Thymus (tissue), 11 donors: ENCODE measurements around the gene SPON2. TPM values are rescaled to one million over a fixed set of nuclear protein-coding genes. Genes with fewer than 3 reads are reported as not detected.

Source experiments
- DNase-seq, 9 donors: peaks; one replicate each; pipeline ENCODE4 v3.0.0-alpha.2; 2013; ENCODE audit warnings: low spot score in 9 of 9, low read depth in 6 of 9, missing footprints in 1 of 9
- H3K27ac ChIP-seq, 2 donors: one replicate each; pipeline ENCODE4 v1.5.1; 2013; ENCODE audit warnings: control low read depth in 1 of 2, low read depth in 1 of 2, low read length in 1 of 2, mild to moderate bottlenecking in 1 of 2, moderate library complexity in 1 of 2
- H3K27me3 ChIP-seq, 2 donors: one replicate each; pipeline ENCODE4 v1.5.1; 2013; ENCODE audit warnings: low read length in 1 of 2; ENCODE audit not compliant: control insufficient read depth in 2 of 2, insufficient read depth in 1 of 2
- H3K36me3 ChIP-seq, 2 donors: one replicate each; pipeline ENCODE4 v1.5.1; 2013; ENCODE audit warnings: low read length in 1 of 2, mild to moderate bottlenecking in 1 of 2, moderate library complexity in 1 of 2; ENCODE audit not compliant: control insufficient read depth in 2 of 2, insufficient read depth in 2 of 2
- H3K4me1 ChIP-seq, 2 donors: one replicate each; pipeline ENCODE4 v1.5.1; 2013; ENCODE audit warnings: low read length in 2 of 2; ENCODE audit not compliant: control insufficient read depth in 2 of 2, insufficient read depth in 2 of 2
- H3K4me3 ChIP-seq, 2 donors: one replicate each; pipeline ENCODE4 v1.5.1; 2013; ENCODE audit warnings: low read length in 2 of 2, control low read depth in 1 of 2, mild to moderate bottlenecking in 1 of 2
- H3K9me3 ChIP-seq, 2 donors: one replicate each; pipeline ENCODE4 v1.5.1; 2013; ENCODE audit warnings: low read length in 1 of 2, mild to moderate bottlenecking in 1 of 2; ENCODE audit not compliant: control insufficient read depth in 2 of 2, insufficient read depth in 1 of 2
- WGBS: extraction: QIAGEN DNeasy Blood & Tissue Kit; methylation state at CpG from one replicate; pipeline ENCODE4 v1.1.7; 2013; 5-methylcytosine and 5-hydroxymethylcytosine counted together
- polyA plus RNA-seq: library from polyadenylated mRNA; stranded (reverse); fragments of 200-250 nt; gene quantifications from one replicate; pipeline ENCODE4 v1.2.3, GENCODE V29; 2013
- total RNA-seq: library from RNA; stranded (reverse); fragments of 120-200 nt; gene quantifications from one replicate; pipeline ENCODE4 v1.2.4, GENCODE V29; 2013
- donor health status: healthy.

The SPON2 gene
- total and polyA plus RNA-seq, 2 donors: 5.3 to 48.2 TPM

GRCh38 chr4:1215141-1216075 is 43.0 kb upstream of the SPON2 start:
- 95% methylated on average over 31 of the region's 31 CpGs for WGBS
- Histone ChIP-seq H3K9me3 (peaks cover 0 to 5% of the 10 kb centered on the region in 2 donors), H3K27me3 (no peaks in the 10 kb centered on the region), H3K27ac (peak overlapping the region in 1 of 2 donors; percentile 20), H3K4me1 (peaks cover 8 to 32% of the 10 kb centered on the region in 2 donors), H3K4me3 (no peak overlapping the region), H3K36me3 (peaks cover 61 to 77% of the 10 kb centered on the region in 2 donors)
- DNase-seq: no peak

GRCh38 chr4:1214101-1215095 is 42.0 kb upstream of the SPON2 start:
- 97% methylated on average over 48 of the region's 48 CpGs for WGBS
- DNase-seq: no peak
- H3K27me3 ChIP-seq: no peaks in the 10 kb centered on the region
- peaks cover 67 to 80% of the 10 kb centered on the region in 2 donors for H3K36me3 ChIP-seq
- peaks cover 0 to 5% of the 10 kb centered on the region in 2 donors for H3K9me3 ChIP-seq
- peak overlapping the region in 1 of 2 donors; percentile 38 for H3K27ac ChIP-seq
- H3K4me3 ChIP-seq: no peak overlapping the region
- H3K4me1 ChIP-seq: peaks cover 8 to 29% of the 10 kb centered on the region in 2 donors

GRCh38 chr4:1213336-1213995 is 41.1 kb upstream of the SPON2 start:
- H3K36me3 ChIP-seq: peaks cover 69 to 77% of the 10 kb centered on the region in 2 donors
- H3K27me3 ChIP-seq: no peaks in the 10 kb centered on the region
- 98% methylated on average over 20 of the region's 20 CpGs for WGBS
- no peak overlapping the region for H3K27ac ChIP-seq
- H3K4me3 ChIP-seq: no peak overlapping the region
- no peak for DNase-seq
- H3K9me3 ChIP-seq: peaks cover 0 to 5% of the 10 kb centered on the region in 2 donors
- peaks cover 8 to 31% of the 10 kb centered on the region in 2 donors for H3K4me1 ChIP-seq

GRCh38 chr4:1212546-1213335 is 40.4 kb upstream of the SPON2 start:
- 98% methylated on average over 20 of the region's 20 CpGs for WGBS
- Histone ChIP-seq H3K9me3 (peaks cover 0 to 5% of the 10 kb centered on the region in 2 donors), H3K36me3 (peaks cover 72 to 76% of the 10 kb centered on the region in 2 donors), H3K4me3 (no peak overlapping the region), H3K27ac (no peak overlapping the region), H3K27me3 (no peaks in the 10 kb centered on the region), H3K4me1 (peaks cover 8 to 30% of the 10 kb centered on the region in 2 donors)
- DNase-seq: no peak

- peaks cover 0 to 5% of the 10 kb centered on the region in 2 donors for H3K9me3 ChIP-seq
- WGBS: 97% methylated on average over 34 of the region's 34 CpGs
- no peaks in the 10 kb centered on the region for H3K27me3 ChIP-seq
- peaks cover 71 to 72% of the 10 kb centered on the region in 2 donors for H3K36me3 ChIP-seq
- H3K4me3 ChIP-seq: no peak overlapping the region
- no peak for DNase-seq
- peaks cover 3 to 22% of the 10 kb centered on the region in 2 donors for H3K4me1 ChIP-seq
- H3K27ac ChIP-seq: no peak overlapping the region
These were observed 39.6 kb upstream of the SPON2 start for GRCh38 chr4:1211891-1212545.

- peaks cover 0 to 16% of the 10 kb centered on the region in 2 donors for H3K4me1 ChIP-seq
- peaks cover 69 to 71% of the 10 kb centered on the region in 2 donors for H3K36me3 ChIP-seq
- no peak for DNase-seq
- H3K27ac ChIP-seq: no peak overlapping the region
- no peaks in the 10 kb centered on the region for H3K27me3 ChIP-seq
- no peak overlapping the region for H3K4me3 ChIP-seq
- peaks cover 0 to 5% of the 10 kb centered on the region in 2 donors for H3K9me3 ChIP-seq
- 98% methylated on average over 13 of the region's 13 CpGs for WGBS
These were observed 39.0 kb upstream of the SPON2 start for GRCh38 chr4:1211371-1211770.

- peaks cover 65 to 67% of the 10 kb centered on the region in 2 donors for H3K36me3 ChIP-seq
- no peak for DNase-seq
- peaks cover 0 to 3% of the 10 kb centered on the region in 2 donors for H3K9me3 ChIP-seq
- H3K4me1 ChIP-seq: peaks cover 0 to 12% of the 10 kb centered on the region in 2 donors
- no peaks in the 10 kb centered on the region for H3K27me3 ChIP-seq
- H3K27ac ChIP-seq: no peak overlapping the region
- 97% methylated on average over 10 of the region's 10 CpGs for WGBS
- H3K4me3 ChIP-seq: no peak overlapping the region
These were observed 38.6 kb upstream of the SPON2 start for GRCh38 chr4:1210971-1211370.
